ENCODE measurements around the gene ARHGAP27.

DNA sequence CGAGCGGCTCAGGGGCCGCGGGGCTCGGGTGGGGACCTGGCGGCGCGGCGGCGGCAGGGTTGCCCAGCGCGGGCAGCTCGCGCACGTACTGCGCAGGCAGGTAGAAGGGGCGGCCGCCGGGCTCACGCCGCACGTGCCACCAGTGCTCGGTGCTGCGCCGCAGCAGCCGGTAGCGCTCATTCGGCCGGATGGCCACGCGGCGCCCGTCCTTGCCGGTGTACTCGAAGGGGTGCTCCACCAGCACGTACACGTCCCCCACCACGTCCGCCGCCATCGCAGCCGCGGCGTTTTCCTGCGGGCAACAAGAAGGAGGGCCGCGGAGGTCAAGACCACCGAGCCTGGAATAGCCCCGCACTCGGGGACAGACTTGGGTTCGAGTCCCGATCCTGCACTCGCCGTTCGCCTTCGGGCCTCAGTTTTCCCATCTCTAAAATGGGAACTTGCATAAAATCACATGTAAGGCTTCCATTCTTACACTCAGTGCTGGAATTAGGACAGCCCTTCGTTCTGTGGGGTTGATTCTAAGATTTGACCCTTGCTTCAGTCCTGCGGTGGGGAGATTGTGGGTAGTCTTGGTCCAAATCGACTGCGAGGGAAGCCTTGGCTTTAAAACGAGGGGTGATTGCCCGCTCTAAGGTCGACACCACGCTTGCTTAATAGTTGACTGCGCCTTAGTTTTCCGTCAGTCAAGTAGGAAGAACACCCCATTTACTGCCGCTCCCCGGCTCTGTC lies 2.5 kb downstream of the ARHGAP27 start:
- TF ChIP-seq, protein P1, sequence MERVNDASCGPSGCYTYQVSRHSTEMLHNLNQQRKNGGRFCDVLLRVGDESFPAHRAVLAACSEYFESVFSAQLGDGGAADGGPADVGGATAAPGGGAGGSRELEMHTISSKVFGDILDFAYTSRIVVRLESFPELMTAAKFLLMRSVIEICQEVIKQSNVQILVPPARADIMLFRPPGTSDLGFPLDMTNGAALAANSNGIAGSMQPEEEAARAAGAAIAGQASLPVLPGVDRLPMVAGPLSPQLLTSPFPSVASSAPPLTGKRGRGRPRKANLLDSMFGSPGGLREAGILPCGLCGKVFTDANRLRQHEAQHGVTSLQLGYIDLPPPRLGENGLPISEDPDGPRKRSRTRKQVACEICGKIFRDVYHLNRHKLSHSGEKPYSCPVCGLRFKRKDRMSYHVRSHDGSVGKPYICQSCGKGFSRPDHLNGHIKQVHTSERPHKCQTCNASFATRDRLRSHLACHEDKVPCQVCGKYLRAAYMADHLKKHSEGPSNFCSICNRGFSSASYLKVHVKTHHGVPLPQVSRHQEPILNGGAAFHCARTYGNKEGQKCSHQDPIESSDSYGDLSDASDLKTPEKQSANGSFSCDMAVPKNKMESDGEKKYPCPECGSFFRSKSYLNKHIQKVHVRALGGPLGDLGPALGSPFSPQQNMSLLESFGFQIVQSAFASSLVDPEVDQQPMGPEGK (CRISPR knock-in tag; IDR thresholded peaks at IDR 0.05; ENCODE audit: borderline replicate concordance): no peak
- no peak for TF ChIP-seq ZNF565 (CRISPR knock-in tag; conservative IDR thresholded peaks at IDR 0.05; ENCODE audit: low read depth)
